GM10266 (cell line): ENCODE measurements around the gene FER.

Source experiments
- DNase-seq: peaks from one replicate; pipeline ENCODE4 v3.0.0; 2012; ENCODE audit errors: extremely low spot score
- CTCF ChIP-seq: IDR thresholded peaks from 2 replicates; pipeline ENCODE4 v1.5.1; 2012; ENCODE audit warnings: mild to moderate bottlenecking, low read depth; ENCODE audit not compliant: control insufficient read depth, insufficient read depth; ENCODE audit errors: missing control alignments

The FER gene

GRCh38 chr5:109027983-109028607, 280.4 kb downstream of the FER start:
- TF ChIP-seq CTCF = no peak
- no peak for DNase-seq

GRCh38 chr5:109028608-109029299, 281.1 kb downstream of the FER start:
- TF ChIP-seq CTCF = no peak
- DNase-seq = no peak

- no peak for DNase-seq
- no peak for TF ChIP-seq CTCF
These were observed 282.1 kb downstream of the FER start for GRCh38 chr5:109029847-109030246.

- DNase-seq = no peak
- TF ChIP-seq CTCF = no peak
These were observed 282.9 kb downstream of the FER start for GRCh38 chr5:109030360-109031143.

- TF ChIP-seq CTCF = no peak
- no peak for DNase-seq
These were observed 286.6 kb downstream of the FER start for GRCh38 chr5:109034306-109034705.

- no peak for TF ChIP-seq CTCF
- DNase-seq = no peak
These were observed 287.7 kb downstream of the FER start for GRCh38 chr5:109035436-109035835.

- TF ChIP-seq CTCF = no peak
- DNase-seq = no peak
These were observed 290.6 kb downstream of the FER start for GRCh38 chr5:109038209-109038840.
